GM18502 (cell line): ENCODE data around the gene THOC6.

ENCODE experiments used
- ATAC-seq: cut with Tn5 transposase; IDR thresholded peaks from one replicate; pipeline ENCODE4 v1.9.1; 2021; ENCODE audit warnings: mild to moderate bottlenecking; ENCODE audit not compliant: unreplicated experiment, poor library complexity

Gene THOC6

GRCh38 chr16:3027983-3028715 lies 4.3 kb downstream of the THOC6 start:
- ATAC-seq: no peak

GRCh38 chr16:3028716-3029319 lies 5.0 kb downstream of the THOC6 start:
- no peak for ATAC-seq

GRCh38 chr16:3029491-3030221 lies 5.8 kb downstream of the THOC6 start:
- no peak for ATAC-seq

GRCh38 chr16:3030222-3031212 lies 6.7 kb downstream of the THOC6 start:
- ATAC-seq: no peak

- no peak for ATAC-seq
Measured at GRCh38 chr16:3032624-3033023, 8.8 kb downstream of the THOC6 start.

GRCh38 chr16:3035289-3035971 lies 11.6 kb downstream of the THOC6 start:
- ATAC-seq: no peak

GRCh38 chr16:3035972-3036725 lies 12.3 kb downstream of the THOC6 start:
- ATAC-seq: no peak

- ATAC-seq: no peak
Measured at GRCh38 chr16:3036726-3037315, 13.0 kb downstream of the THOC6 start, which contains the start of gene BICDL2. Gene BICDL2 (minus strand): TSS chr16:3036944. CDS start chr16:3035496, 1,448 bp downstream.

GRCh38 chr16:3038256-3038655 lies 14.4 kb downstream of the THOC6 start:
- no peak for ATAC-seq

- no peak for ATAC-seq
Measured at GRCh38 chr16:3038896-3039295, 15.1 kb downstream of the THOC6 start.

GRCh38 chr16:3042376-3042775 lies 18.5 kb downstream of the THOC6 start:
- ATAC-seq: no peak

GRCh38 chr16:3044708-3045107 lies 20.9 kb downstream of the THOC6 start:
- no peak for ATAC-seq

- no peak for ATAC-seq
Measured at GRCh38 chr16:3045758-3046640, 22.2 kb downstream of the THOC6 start, which contains the start of gene MMP25. Gene MMP25 (plus strand): TSS chr16:3046561. CDS start chr16:3046918, 357 bp downstream.

- no peak for ATAC-seq
Measured at GRCh38 chr16:3046641-3047386, 23.0 kb downstream of the THOC6 start.

GRCh38 chr16:3047387-3047720 lies 23.5 kb downstream of the THOC6 start:
- ATAC-seq: no peak

- ATAC-seq: no peak
Measured at GRCh38 chr16:3049921-3050481, 26.2 kb downstream of the THOC6 start.

GRCh38 chr16:3050487-3050886 lies 26.7 kb downstream of the THOC6 start:
- ATAC-seq: no peak
